Esophagus squamous epithelium (tissue), 4 donors: ENCODE results near the gene LEKR1.

ENCODE experiments used
- CTCF ChIP-seq, 6 experiments: fragments of 450-650 bp in 4 of 6; fragments of 200-600 bp in 2 of 6; sonication (generic) in 2 of 6; IDR thresholded peaks; one replicate each; pipeline ENCODE4 v1.5.1; 2016 to 2019; ENCODE audit warnings: antibody characterized with exemption in 6 of 6, mild to moderate bottlenecking in 4 of 6, moderate library complexity in 4 of 6
- POLR2A ChIP-seq, 4 donors: fragments of 450-650 bp; IDR thresholded peaks; one replicate each; pipeline ENCODE4 v1.6.1; 2017; ENCODE audit warnings: antibody characterized with exemption in 4 of 4, mild to moderate bottlenecking in 4 of 4, moderate library complexity in 3 of 4

GRCh38 chr3:156837115-156837514 is 11.0 kb downstream of the LEKR1 start:
- TF ChIP-seq CTCF (IDR thresholded peaks at IDR 0.05) (no peak), POLR2A (IDR thresholded peaks at IDR 0.05) (no peak)
